ENCODE results near the gene AK4.

DNA sequence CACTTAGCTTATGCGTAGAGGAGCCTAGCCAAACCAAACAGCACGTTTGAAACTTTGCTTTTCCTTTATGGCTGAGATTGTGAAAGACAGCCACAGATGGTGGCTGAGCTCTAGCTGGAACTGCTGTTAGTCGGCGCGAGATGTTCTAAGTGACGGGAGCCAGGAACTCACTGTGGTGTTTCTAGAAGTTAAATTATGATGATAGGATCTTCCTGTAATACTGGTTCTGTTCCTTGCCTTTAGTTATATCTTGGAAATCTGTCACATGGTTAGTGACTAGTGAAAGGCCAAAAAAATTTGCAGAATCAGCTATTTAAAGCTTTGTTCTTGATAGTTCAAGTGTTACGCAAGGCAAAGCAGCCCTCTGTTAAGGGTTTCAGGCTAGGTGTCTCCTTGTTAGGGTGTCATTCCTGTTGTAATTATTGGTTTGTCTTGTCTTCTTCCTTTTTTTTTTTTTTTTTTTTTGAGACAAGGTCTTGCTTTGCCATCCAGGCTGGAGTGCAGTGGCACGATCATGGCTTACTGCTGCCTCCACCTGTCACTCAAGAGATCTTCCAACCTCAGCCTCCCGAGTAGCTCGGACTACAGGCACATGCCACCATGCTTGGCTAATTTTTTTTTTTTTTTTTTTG is 22.6 kb downstream of the AK4 start:
- no peak for TF ChIP-seq CTCF (optimal IDR thresholded peaks at IDR 0.05 in 1 of 3, IDR thresholded peaks at IDR 0.05 in 1 of 3, conservative IDR thresholded peaks at IDR 0.05 in 1 of 3; ENCODE audit: extremely low read depth in 1 of 3, insufficient read depth in 2 of 3, low read length in 3 of 3)
- no peak for TF ChIP-seq EZH2 (IDR thresholded peaks at IDR 0.05; ENCODE audit: low read length)

Data from keratinocyte (primary cell).